ENCODE measurements around the gene CTU2. TPM values are rescaled to one million over a fixed set of nuclear protein-coding genes. Genes with fewer than 3 reads are reported as not detected.
A peak's percentile ranks its signal among the peaks of the same experiment; 100 is the strongest.

CTU2 gene
- total and polyA plus RNA-seq, 9 donors, result 0.45 to 36.5 (median 19.5) TPM

DNA sequence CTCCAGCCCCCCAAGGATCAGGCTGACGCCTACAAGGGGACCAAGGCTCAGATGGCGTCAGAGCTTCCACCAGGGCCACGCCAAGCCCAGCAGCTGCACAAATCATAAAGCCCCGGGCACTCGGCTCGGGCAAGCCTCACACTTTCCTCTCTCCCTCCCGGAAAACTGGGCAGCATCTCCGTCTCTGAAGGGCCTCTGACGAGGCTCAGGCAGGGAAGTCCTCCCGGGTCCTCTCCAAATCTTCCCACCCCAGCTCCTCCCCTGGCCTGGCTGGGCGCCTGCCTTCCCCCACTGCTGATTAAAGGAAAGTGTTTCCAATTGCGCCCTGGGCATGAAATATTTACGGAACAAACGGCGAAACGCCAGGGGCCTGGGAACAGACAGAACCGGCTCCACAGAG lies 40.2 kb downstream of the CTU2 start:
- Histone ChIP-seq H3K27ac (peak overlapping the region in 1 of 2 donors; percentile 42), H3K9me3 (no peaks in the 10 kb centered on the region), H3K27me3 (no peaks in the 10 kb centered on the region), H3K4me1 (ENCODE audit: insufficient read depth) (peaks cover 2% of the 10 kb centered on the region), H3K36me3 (no peaks in the 10 kb centered on the region), H3K4me3 (no peak overlapping the region)
- peak; percentile 62 to 89 (median 75) for DNase-seq
- WGBS, 3 donors, result 14 to 37% (median 25%) methylated on average over 17 of the region's 17 CpGs
- TF ChIP-seq EP300 (IDR thresholded peaks at IDR 0.05) (no peak), POLR2A (IDR thresholded peaks at IDR 0.05) (no peak)
- TF ChIP-seq, protein P1, sequence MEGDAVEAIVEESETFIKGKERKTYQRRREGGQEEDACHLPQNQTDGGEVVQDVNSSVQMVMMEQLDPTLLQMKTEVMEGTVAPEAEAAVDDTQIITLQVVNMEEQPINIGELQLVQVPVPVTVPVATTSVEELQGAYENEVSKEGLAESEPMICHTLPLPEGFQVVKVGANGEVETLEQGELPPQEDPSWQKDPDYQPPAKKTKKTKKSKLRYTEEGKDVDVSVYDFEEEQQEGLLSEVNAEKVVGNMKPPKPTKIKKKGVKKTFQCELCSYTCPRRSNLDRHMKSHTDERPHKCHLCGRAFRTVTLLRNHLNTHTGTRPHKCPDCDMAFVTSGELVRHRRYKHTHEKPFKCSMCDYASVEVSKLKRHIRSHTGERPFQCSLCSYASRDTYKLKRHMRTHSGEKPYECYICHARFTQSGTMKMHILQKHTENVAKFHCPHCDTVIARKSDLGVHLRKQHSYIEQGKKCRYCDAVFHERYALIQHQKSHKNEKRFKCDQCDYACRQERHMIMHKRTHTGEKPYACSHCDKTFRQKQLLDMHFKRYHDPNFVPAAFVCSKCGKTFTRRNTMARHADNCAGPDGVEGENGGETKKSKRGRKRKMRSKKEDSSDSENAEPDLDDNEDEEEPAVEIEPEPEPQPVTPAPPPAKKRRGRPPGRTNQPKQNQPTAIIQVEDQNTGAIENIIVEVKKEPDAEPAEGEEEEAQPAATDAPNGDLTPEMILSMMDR (IDR thresholded peaks at IDR 0.05), result no peak
- intact Hi-C loops (cut with DNase I), result loop anchor here in 3 of 4 donors (10.0 kb wide), 2 partner anchors 118 to 468 kb away; partner anchors contain the start of genes ZNF778 (in 2 of the 3) and PABPN1L (in 1 of the 3)

GRCh38 chr16:88747588-88748301 lies 41.4 kb downstream of the CTU2 start:
- H3K4me1 ChIP-seq (ENCODE audit: insufficient read depth), result peaks cover 2% of the 10 kb centered on the region
- intact Hi-C loops (cut with DNase I), result loop anchor here in 3 of 4 donors (10.0 kb wide), 2 partner anchors 117 to 467 kb away; partner anchors contain the start of genes ZNF778 (in 2 of the 3) and PABPN1L (in 1 of the 3)
- WGBS, 3 donors, result 84 to 93% (median 88%) methylated on average over 26 of the region's 26 CpGs

DNA sequence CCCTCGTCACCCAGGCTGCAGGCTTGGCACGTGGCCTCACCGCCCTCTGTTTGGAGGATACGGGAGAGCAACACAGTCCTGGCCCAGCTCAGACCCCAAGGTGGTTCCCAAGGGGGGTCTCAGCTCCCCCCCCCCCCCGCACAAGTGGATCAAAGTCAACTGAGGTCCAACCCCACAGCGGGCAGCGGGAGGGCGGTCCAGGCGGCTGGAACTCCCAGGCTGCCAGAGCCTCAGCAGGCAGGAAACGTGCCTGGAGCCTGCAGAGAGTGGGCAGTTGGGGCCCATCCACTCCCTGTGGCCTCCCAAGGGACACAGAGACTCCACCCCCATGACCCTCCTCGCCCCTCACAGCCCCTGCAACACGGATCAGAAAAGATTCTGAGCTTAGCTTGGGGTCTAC lies 42.1 kb downstream of the CTU2 start:
- no peaks in the 10 kb centered on the region for H3K27me3 ChIP-seq
- peaks cover 2% of the 10 kb centered on the region for H3K4me1 ChIP-seq (ENCODE audit: insufficient read depth)
- DNase-seq, result no peak
- WGBS, 3 donors, result 84 to 89% (median 85%) methylated on average over 10 to 12 of the region's 12 CpGs
- no peak overlapping the region for H3K4me3 ChIP-seq
- intact Hi-C loops (cut with DNase I), result loop anchor here in 3 of 4 donors (10.0 kb wide), 2 partner anchors 116 to 466 kb away; partner anchors contain the start of genes ZNF778 (in 2 of the 3) and PABPN1L (in 1 of the 3)
- H3K36me3 ChIP-seq, result no peaks in the 10 kb centered on the region
- no peak overlapping the region for H3K27ac ChIP-seq
- TF ChIP-seq, protein P1 (IDR thresholded peaks at IDR 0.05), result no peak
- no peak for TF ChIP-seq POLR2A (IDR thresholded peaks at IDR 0.05)
- TF ChIP-seq EP300 (IDR thresholded peaks at IDR 0.05), result no peak
- H3K9me3 ChIP-seq, result no peaks in the 10 kb centered on the region

More at GRCh38 chr16:88747588-88748301, 41.4 kb downstream of the CTU2 start:
- no peak for DNase-seq
- no peak overlapping the region for H3K4me3 ChIP-seq
- TF ChIP-seq EP300 (IDR thresholded peaks at IDR 0.05) (no peak), POLR2A (IDR thresholded peaks at IDR 0.05) (no peak)
- TF ChIP-seq, protein P1 (IDR thresholded peaks at IDR 0.05), result no peak
- H3K9me3 ChIP-seq, result no peaks in the 10 kb centered on the region
- H3K27ac ChIP-seq, result no peak overlapping the region
- no peaks in the 10 kb centered on the region for H3K36me3 ChIP-seq
- H3K27me3 ChIP-seq, result no peaks in the 10 kb centered on the region

- DNase-seq, result no peak
- intact Hi-C loops (cut with DNase I), result loop anchor here in 3 of 4 donors (10.0 kb wide), 2 partner anchors 115 to 465 kb away; partner anchors contain the start of genes ZNF778 (in 2 of the 3) and PABPN1L (in 1 of the 3)
These were observed 43.1 kb downstream of the CTU2 start for GRCh38 chr16:88749358-88749757.

More at GRCh38 chr16:88749358-88749757, 43.1 kb downstream of the CTU2 start:
- WGBS, 3 donors, result 96 to 97% (median 96%) methylated on average over 26 of the region's 26 CpGs
- no peaks in the 10 kb centered on the region for H3K27me3 ChIP-seq
- no peak overlapping the region for H3K4me3 ChIP-seq
- H3K9me3 ChIP-seq, result no peaks in the 10 kb centered on the region
- peaks cover 2% of the 10 kb centered on the region for H3K4me1 ChIP-seq (ENCODE audit: insufficient read depth)
- H3K27ac ChIP-seq, result no peak overlapping the region
- TF ChIP-seq POLR2A (IDR thresholded peaks at IDR 0.05) (no peak), EP300 (IDR thresholded peaks at IDR 0.05) (no peak)
- TF ChIP-seq, protein P1 (IDR thresholded peaks at IDR 0.05), result no peak
- H3K36me3 ChIP-seq, result no peaks in the 10 kb centered on the region
